HEK293T (cell line): ENCODE results near the gene RAD51B.
"Not testable (repeated sequence)": the region's sequence is repeated elsewhere in the genome, so short reads cannot be mapped to it uniquely, and the experiment has no call there.

ENCODE experiments used
- CTCF ChIA-PET: fragments of 350-600 bp; formaldehyde crosslinking; extraction: SDS; loops from one replicate; lab custom pipeline; 2021; ENCODE audit warnings: antibody characterized with exemption, inconsistent platforms; lab: Yijun Ruan, JAX
- POLR2A ChIA-PET: fragments of 350-600 bp; formaldehyde crosslinking; extraction: SDS; loops from one replicate; lab custom pipeline; 2020; ENCODE audit warnings: antibody characterized with exemption, inconsistent platforms; lab: Yijun Ruan, JAX
- DNase-seq: peaks from one replicate; pipeline ENCODE4 v3.0.0; 2012; ENCODE audit warnings: mixed read lengths; ENCODE audit errors: extremely low spot score
- ARNT ChIP-seq: fragments of 450-650 bp; IDR thresholded peaks from 2 replicates; pipeline ENCODE4 v1.6.1; 2017; ENCODE audit warnings: mild to moderate bottlenecking
- BHLHE40 ChIP-seq: fragments of 450-650 bp; IDR thresholded peaks from 2 replicates; pipeline ENCODE4 v1.6.1; 2016; ENCODE audit warnings: mild to moderate bottlenecking, moderate library complexity, borderline replicate concordance
- CTBP1 ChIP-seq: fragments of 450-650 bp; IDR thresholded peaks from 2 replicates; pipeline ENCODE4 v1.6.1; 2016; ENCODE audit warnings: borderline replicate concordance
- ELF4 ChIP-seq: fragments of 450-650 bp; IDR thresholded peaks from 2 replicates; pipeline ENCODE4 v1.6.1; 2017; ENCODE audit warnings: antibody characterized with exemption
- FOXA1 ChIP-seq: fragments of 450-650 bp; IDR thresholded peaks from 2 replicates; pipeline ENCODE4 v1.6.1; 2016; ENCODE audit warnings: mild to moderate bottlenecking
- FOXK2 ChIP-seq: fragments of 450-650 bp; IDR thresholded peaks from 2 replicates; pipeline ENCODE4 v1.6.1; 2016; ENCODE audit warnings: mild to moderate bottlenecking
- FOXM1 ChIP-seq: fragments of 450-650 bp; IDR thresholded peaks from 2 replicates; pipeline ENCODE4 v1.6.1; 2017; ENCODE audit warnings: mild to moderate bottlenecking, borderline replicate concordance
- HDGF ChIP-seq: fragments of 450-650 bp; IDR thresholded peaks from 2 replicates; pipeline ENCODE4 v1.6.1; 2017; ENCODE audit warnings: antibody characterized with exemption, borderline replicate concordance
- L3MBTL2 ChIP-seq: fragments of 450-650 bp; conservative IDR thresholded peaks from 2 replicates; pipeline ENCODE4 v1.6.1; 2016; ENCODE audit warnings: mild to moderate bottlenecking
- LEF1 ChIP-seq: fragments of 450-650 bp; IDR thresholded peaks from 2 replicates; pipeline ENCODE4 v1.6.1; 2017; ENCODE audit warnings: mild to moderate bottlenecking, borderline replicate concordance
- NFRKB ChIP-seq: fragments of 450-650 bp; IDR thresholded peaks from 2 replicates; pipeline ENCODE4 v1.6.1; 2016; ENCODE audit warnings: mild to moderate bottlenecking, moderate library complexity
- PKNOX1 ChIP-seq: fragments of 450-650 bp; IDR thresholded peaks from 2 replicates; pipeline ENCODE4 v1.6.1; 2016
- SP1 ChIP-seq: fragments of 450-650 bp; IDR thresholded peaks from 2 replicates; pipeline ENCODE4 v1.6.1; 2017
- SUZ12 ChIP-seq: fragments of 450-650 bp; IDR thresholded peaks from 2 replicates; pipeline ENCODE4 v1.6.1; 2016; ENCODE audit warnings: mild to moderate bottlenecking
- TARDBP ChIP-seq: fragments of 450-650 bp; IDR thresholded peaks from 2 replicates; pipeline ENCODE4 v1.6.1; 2016
- ZNF384 ChIP-seq: fragments of 450-650 bp; IDR thresholded peaks from 2 replicates; pipeline ENCODE4 v1.6.1; 2016

RAD51B gene

DNA sequence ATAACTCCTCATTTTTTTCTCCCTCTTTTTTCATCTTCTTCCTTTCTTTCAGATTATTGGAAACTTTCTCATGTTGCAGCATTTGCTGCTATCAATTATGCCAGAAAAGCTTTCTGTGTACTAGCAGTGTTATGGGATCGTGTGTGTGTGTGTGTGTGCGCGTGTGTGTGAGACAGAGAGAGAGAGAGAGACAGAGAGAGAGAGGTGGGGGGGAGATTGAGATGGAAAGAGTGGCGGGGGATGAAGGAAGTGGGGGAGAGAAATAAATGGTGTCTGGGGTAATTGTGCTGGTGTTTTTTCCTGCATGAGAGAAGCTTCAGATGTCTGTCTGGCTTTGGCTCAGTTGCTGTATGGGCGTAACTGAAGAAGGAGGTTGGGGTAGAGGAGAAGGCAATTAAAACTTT is 268.9 kb downstream of the RAD51B start:
- no peak for DNase-seq
- ChIA-PET CTCF (interaction anchor here (0.5 to 1.0 kb wide), 4 partner anchors 12 to 712 kb away, joined by 3 to 5 read pairs (median 4); no protein-coding TSS in a partner anchor), POLR2A (no interaction called here)
- TF ChIP-seq TARDBP (0 out of 2 replicates have a peak, but pooled peaks have one; percentile 21), HDGF (no peak), NFRKB (no peak), ELF4 (no peak), SUZ12 (no peak), BHLHE40 (no peak), FOXK2 (no peak), PKNOX1 (peak; percentile 56), LEF1 (no peak), FOXM1 (no peak)

DNA sequence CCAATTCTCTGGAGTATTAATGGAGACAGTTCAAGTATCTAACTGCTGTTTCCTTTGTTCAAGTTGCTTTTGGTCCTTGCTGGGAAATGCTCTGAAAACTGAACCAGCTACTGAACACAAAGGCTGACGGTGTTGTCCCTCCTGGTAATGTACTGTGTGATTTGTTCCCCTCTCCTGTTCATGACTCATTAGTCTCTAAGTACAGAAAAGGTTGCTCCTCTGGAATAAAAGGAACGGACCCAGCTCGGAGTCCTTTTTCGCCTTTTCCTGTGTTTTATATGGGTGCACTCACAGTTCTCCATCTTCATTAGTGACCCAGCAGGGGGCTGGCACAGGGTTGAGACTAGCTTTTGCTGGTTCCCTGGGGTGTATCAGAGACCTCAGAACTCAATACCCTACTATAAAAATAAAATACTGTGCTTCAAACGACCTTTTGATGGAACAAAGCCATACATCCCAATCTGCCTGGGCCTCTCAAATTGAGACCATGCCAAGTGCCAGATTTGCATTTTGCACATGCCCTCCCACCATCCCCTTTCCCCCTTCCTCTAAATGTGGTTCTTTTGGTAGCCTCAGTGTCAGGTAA is 269.7 kb downstream of the RAD51B start:
- ChIA-PET CTCF (interaction anchor here (0.7 to 1.0 kb wide), 2 partner anchors 13 to 37 kb away, joined by 3 to 5 read pairs; no protein-coding TSS in a partner anchor), POLR2A (interaction anchor here (1.4 kb wide), 1 partner anchor 706 kb away, joined by 4 read pairs; no protein-coding TSS in a partner anchor)
- TF ChIP-seq SUZ12 (no peak), PKNOX1 (peak; percentile 86), CTBP1 (peak; percentile 64; the same call in 1 of the 2 replicates)
- peak; percentile 68 for DNase-seq

GRCh38 chr14:68094158-68094557 is 274.6 kb downstream of the RAD51B start:
- no peak for TF ChIP-seq LEF1
- no peak for TF ChIP-seq FOXK2
- TF ChIP-seq ARNT = no peak
- no peak for TF ChIP-seq SUZ12
- no peak for TF ChIP-seq FOXA1
- no peak for TF ChIP-seq PKNOX1
- no peak for TF ChIP-seq ELF4
- TF ChIP-seq FOXM1 = no peak
- TF ChIP-seq CTBP1 = no peak
- TF ChIP-seq L3MBTL2 = no peak
- TF ChIP-seq HDGF = no peak
- no peak for TF ChIP-seq SP1
- TF ChIP-seq NFRKB = no peak
- CTCF ChIA-PET = no interaction called here
- POLR2A ChIA-PET = interaction anchor here (0.6 kb wide), 1 partner anchor 645 kb away, joined by 3 read pairs; no protein-coding TSS in a partner anchor
- DNase-seq = no peak

- TF ChIP-seq PKNOX1 (no peak), L3MBTL2 (no peak), FOXA1 (no peak), ARNT (no peak), CTBP1 (no peak)
- CTCF ChIA-PET = interaction anchor here (0.7 kb wide), 1 partner anchor 150 kb away, joined by 3 read pairs; no protein-coding TSS in a partner anchor
- DNase-seq = no peak
- POLR2A ChIA-PET = interaction anchor here (0.6 kb wide), 1 partner anchor 644 kb away, joined by 3 read pairs; no protein-coding TSS in a partner anchor
Observed at GRCh38 chr14:68094752-68095151, 275.2 kb downstream of the RAD51B start.

- no peak for TF ChIP-seq TARDBP
- POLR2A ChIA-PET = no interaction called here
- CTCF ChIA-PET = no interaction called here
- DNase-seq = no peak
Observed at GRCh38 chr14:68097727-68098126, 278.1 kb downstream of the RAD51B start.

DNA sequence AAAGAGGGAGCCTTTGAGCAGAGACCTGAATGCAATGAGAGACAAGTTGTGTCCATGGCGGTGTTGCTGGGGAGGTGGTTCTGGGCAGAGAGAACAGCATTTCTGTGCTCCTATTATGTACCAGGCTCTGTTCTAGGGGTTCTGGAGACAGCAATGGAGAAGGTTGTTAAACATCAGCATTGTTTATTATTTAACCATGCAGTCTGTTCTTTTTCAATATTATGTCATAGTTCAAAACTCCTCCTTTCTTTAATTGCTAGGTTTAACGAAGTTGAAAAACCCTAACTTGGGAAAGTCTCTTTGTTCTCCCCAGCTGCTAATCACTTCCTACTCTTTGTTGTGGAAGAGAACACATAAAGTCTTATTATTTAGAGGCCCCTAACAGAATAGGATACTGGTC is 279.3 kb downstream of the RAD51B start:
- POLR2A ChIA-PET = no interaction called here
- CTCF ChIA-PET = no interaction called here
- no peak for TF ChIP-seq SUZ12
- no peak for TF ChIP-seq NFRKB
- TF ChIP-seq FOXM1 = no peak
- TF ChIP-seq ARNT = no peak
- TF ChIP-seq SP1 = no peak
- DNase-seq = no peak

- TF ChIP-seq FOXK2 (no peak), L3MBTL2 (no peak), ARNT (no peak), ZNF384 (no peak), LEF1 (no peak), NFRKB (no peak), PKNOX1 (no peak), CTBP1 (no peak), ELF4 (no peak), FOXM1 (no peak), SP1 (no peak), BHLHE40 (no peak), HDGF (no peak), SUZ12 (no peak), FOXA1 (no peak), TARDBP (no peak)
- CTCF ChIA-PET = no interaction called here
- POLR2A ChIA-PET = interaction anchor here (0.6 kb wide), 1 partner anchor 582 kb away, joined by 3 read pairs; no protein-coding TSS in a partner anchor
- DNase-seq = no peak
Observed at GRCh38 chr14:68099495-68100045, 280.0 kb downstream of the RAD51B start.

DNA sequence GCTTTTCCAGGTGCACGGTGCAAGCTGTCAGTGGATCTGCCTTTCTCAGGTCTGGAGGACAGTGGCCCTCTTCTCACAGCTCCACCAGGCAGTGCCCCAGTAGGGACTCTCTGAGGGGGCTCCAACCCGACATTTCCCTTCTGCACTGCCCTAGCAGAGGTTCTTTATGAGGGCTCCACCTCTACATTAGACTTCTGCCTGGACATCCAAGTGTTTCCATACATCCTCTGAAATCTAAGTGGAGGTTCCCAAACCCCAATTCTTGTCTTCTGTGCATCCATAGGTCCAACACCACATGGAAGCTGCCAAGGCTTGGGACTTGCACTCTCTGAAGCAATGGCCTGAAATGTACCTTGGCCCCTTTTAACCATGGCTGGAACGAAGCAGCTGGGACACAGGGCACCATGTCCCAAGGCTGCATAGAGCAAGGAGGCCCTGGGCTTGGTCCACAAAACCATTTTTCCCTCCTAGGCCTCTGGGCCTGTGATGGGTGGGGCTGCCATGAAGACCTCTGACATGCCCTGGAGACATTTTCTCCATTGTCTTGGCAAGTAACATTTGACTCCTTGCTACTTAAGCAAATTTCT is 282.2 kb downstream of the RAD51B start:
- DNase-seq, CTCF ChIA-PET, POLR2A ChIA-PET: not testable (repeated sequence)
